T-cell (primary cell): ENCODE data around the gene PEAK1. TPM values are rescaled to one million over a fixed set of nuclear protein-coding genes. Genes with fewer than 3 reads are reported as not detected.

ENCODE experiments used
- ATAC-seq, 4 experiments: fragments of 200-7000 bp in 3 of 4; fragments of 150-1000 bp in 1 of 4; cut with Tn5 transposase; replicated peaks in 1 of 4; 1 replicate in 3 of 4; 2 replicates in 1 of 4; pipeline ENCODE4 v1.10.0; 2021; ENCODE audit warnings: moderate library complexity in 3 of 4, mild to moderate bottlenecking in 2 of 4, moderate number of reproducible peaks in 1 of 4
- CTCF ChIA-PET, 2 donors: fragments of 300-600 bp; sonication (Branson Sonifier 250); formaldehyde crosslinking; loops; one replicate each; lab custom pipeline; 2022; ENCODE audit warnings: antibody characterized with exemption in 2 of 2; lab: Charles Lee
- POLR2A ChIA-PET, 2 donors: fragments of 300-600 bp; sonication (Branson Sonifier 250); formaldehyde crosslinking; loops; one replicate each; lab custom pipeline; 2022; ENCODE audit warnings: antibody characterized with exemption in 2 of 2; lab: Charles Lee
- DNase-seq, 35 experiments: peaks; one replicate each; pipeline versions ENCODE4 v3.0.0 to v3.0.0-alpha.2; 2013 to 2023
- H3K27ac ChIP-seq: one replicate; pipeline ENCODE4 v1.5.1; 2013; ENCODE audit warnings: low read length
- H3K27me3 ChIP-seq, 2 experiments: replicated peaks in 1 of 2; 1 replicate in 1 of 2; 2 replicates in 1 of 2; pipeline versions ENCODE4 v1.6.1 to v1.7.0; 2013; ENCODE audit warnings: low read length in 1 of 2, mixed read lengths in 1 of 2; ENCODE audit not compliant: control insufficient read depth in 2 of 2, insufficient read depth in 2 of 2; ENCODE audit errors: extremely low read depth in 1 of 2
- H3K36me3 ChIP-seq, 2 donors: 1 replicate in 1 of 2; 2 replicates in 1 of 2; pipeline versions ENCODE4 v1.6.1 to v1.7.0; 2013; ENCODE audit warnings: low read length in 1 of 2; ENCODE audit not compliant: control insufficient read depth in 2 of 2, insufficient read depth in 1 of 2; ENCODE audit errors: extremely low read depth in 1 of 2
- H3K4me1 ChIP-seq, 2 experiments: 1 replicate in 1 of 2; 2 replicates in 1 of 2; pipeline versions ENCODE4 v1.6.1 to v1.7.0; 2013; ENCODE audit warnings: low read length in 2 of 2, mixed read lengths in 1 of 2; ENCODE audit not compliant: insufficient read depth in 2 of 2, control insufficient read depth in 1 of 2; ENCODE audit errors: extremely low read depth in 1 of 2
- H3K4me3 ChIP-seq, 2 donors: 1 replicate in 1 of 2; 2 replicates in 1 of 2; pipeline versions ENCODE4 v1.5.1 to v1.7.0; 2013; ENCODE audit warnings: mild to moderate bottlenecking in 2 of 2, low read length in 1 of 2, moderate library complexity in 1 of 2; ENCODE audit not compliant: control insufficient read depth in 1 of 2; ENCODE audit errors: extremely low read depth in 1 of 2
- H3K9me3 ChIP-seq: 2 replicates; pipeline ENCODE4 v1.7.0; 2013
- H3K27ac Mint-ChIP-seq, 2 donors: one replicate each; pipeline ENCODE4 v1.8.0; 2020 to 2021; ENCODE audit warnings: mild to moderate bottlenecking in 2 of 2, mixed read lengths in 2 of 2
- H3K27me3 Mint-ChIP-seq, 2 donors: one replicate each; pipeline ENCODE4 v1.8.0; 2021 to 2022; ENCODE audit warnings: mixed read lengths in 2 of 2
- H3K36me3 Mint-ChIP-seq: one replicate; pipeline ENCODE4 v1.8.0; 2021; ENCODE audit warnings: mixed read lengths
- H3K4me1 Mint-ChIP-seq, 3 donors: one replicate each; pipeline ENCODE4 v1.8.0; 2020 to 2022; ENCODE audit warnings: mixed read lengths in 3 of 3, mild to moderate bottlenecking in 1 of 3
- H3K4me3 Mint-ChIP-seq, 3 donors: one replicate each; pipeline ENCODE4 v1.8.0; 2020 to 2022; ENCODE audit warnings: mild to moderate bottlenecking in 3 of 3, mixed read lengths in 3 of 3, moderate library complexity in 3 of 3
- H3K9me3 Mint-ChIP-seq, 3 donors: one replicate each; pipeline ENCODE4 v1.8.0; 2020 to 2022; ENCODE audit warnings: mixed read lengths in 3 of 3
- WGBS: methylation state at CpG from one replicate; pipeline ENCODE4 v1.1.5; 2013; ENCODE audit warnings: missing lambda C conversion rate; ENCODE audit not compliant: insufficient coverage; 5-methylcytosine and 5-hydroxymethylcytosine counted together
- total RNA-seq, 35 experiments: library from RNA in 6 of 35; stranded (reverse) in 6 of 35; fragments of 120-200 nt in 1 of 35; gene quantifications; one replicate each; pipeline versions ENCODE4 v1.2.1 to v1.2.4 and lab custom pipeline; 2013 to 2026

PEAK1 gene
- total RNA-seq, 5 donors from 2014 or later (not counting 1 experiment from before 2014, with no cell fraction given) = 9.4 to 17.7 (median 10.9) TPM

- Mint-ChIP-seq H3K9me3 (peaks cover 0 to 20% (median 6%) of the 10 kb centered on the region in 3 donors), H3K27ac (no peak overlapping the region), H3K4me3 (no peak overlapping the region), H3K36me3 (peaks cover 50% of the 10 kb centered on the region), H3K4me1 (no peaks in the 10 kb centered on the region), H3K27me3 (no peaks in the 10 kb centered on the region)
- no peaks in the 10 kb centered on the region for H3K4me1 ChIP-seq
- no peaks in the 10 kb centered on the region for H3K36me3 ChIP-seq
- ATAC-seq (no peak), DNase-seq (no peak)
- POLR2A ChIA-PET = interaction anchor here in 1 of 2 donors (0.6 kb wide), 1 partner anchor 192 kb away, joined by 3 read pairs; no protein-coding TSS in a partner anchor
- CTCF ChIA-PET = no interaction called here
- no peaks in the 10 kb centered on the region for H3K27me3 ChIP-seq
- H3K4me3 ChIP-seq = no peak overlapping the region
- H3K27ac ChIP-seq = no peak overlapping the region
- no peaks in the 10 kb centered on the region for H3K9me3 ChIP-seq
- 100% methylated on average over 1 of the region's 2 CpGs for WGBS
Measured at GRCh38 chr15:77139312-77139711, 280.6 kb downstream of the PEAK1 start.

DNA sequence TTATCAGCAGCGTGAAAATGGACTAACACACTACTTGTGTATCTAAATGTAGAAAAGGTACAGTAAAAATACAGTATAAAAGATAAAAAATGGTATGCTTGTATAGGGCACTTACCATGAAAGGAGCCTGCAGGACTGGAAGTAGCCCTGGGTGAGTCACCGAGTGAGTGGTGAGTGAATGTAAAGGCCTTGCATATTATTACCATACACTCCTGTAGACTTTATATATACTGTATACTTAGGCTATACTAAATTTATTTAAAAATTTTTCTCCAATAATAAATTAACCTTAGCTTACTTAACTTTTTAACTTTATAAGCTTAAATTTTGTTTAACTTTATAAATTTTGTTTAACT lies 281.8 kb downstream of the PEAK1 start:
- H3K27ac Mint-ChIP-seq = no peak overlapping the region
- Histone ChIP-seq H3K27ac (no peak overlapping the region), H3K27me3 (no peaks in the 10 kb centered on the region), H3K4me1 (no peaks in the 10 kb centered on the region), H3K36me3 (no peaks in the 10 kb centered on the region), H3K9me3 (no peaks in the 10 kb centered on the region), H3K4me3 (no peak overlapping the region)
- no peak for DNase-seq
- no CpG with 5 or more reads among the region's 2 CpGs for WGBS
- no peaks in the 10 kb centered on the region for H3K27me3 Mint-ChIP-seq
- ChIA-PET POLR2A (no interaction called here), CTCF (no interaction called here)
- peaks cover 48% of the 10 kb centered on the region for H3K36me3 Mint-ChIP-seq
- H3K4me1 Mint-ChIP-seq = no peaks in the 10 kb centered on the region
- H3K4me3 Mint-ChIP-seq = no peak overlapping the region
- ATAC-seq = no peak
- H3K9me3 Mint-ChIP-seq = peaks cover 0 to 20% (median 6%) of the 10 kb centered on the region in 3 donors

DNA sequence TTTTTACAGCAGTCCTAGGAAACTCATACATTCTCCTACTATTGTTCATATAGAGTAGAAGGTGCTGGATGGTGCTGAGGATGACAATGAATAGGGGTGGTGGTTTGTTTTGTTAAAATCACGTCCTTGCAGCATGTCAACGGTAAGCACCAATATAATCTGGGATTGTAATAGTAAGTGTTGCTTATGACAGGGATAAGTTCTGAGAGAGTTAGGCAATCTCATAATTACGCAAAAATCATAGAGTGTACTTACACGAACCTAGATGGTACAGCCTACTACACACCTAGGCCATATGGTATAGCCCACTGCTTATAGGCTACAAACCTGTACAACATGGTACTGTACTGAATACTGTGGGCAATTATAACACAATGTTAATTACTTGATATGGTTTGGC lies 284.7 kb downstream of the PEAK1 start:
- H3K4me1 Mint-ChIP-seq = no peaks in the 10 kb centered on the region
- no peak overlapping the region for H3K4me3 ChIP-seq
- POLR2A ChIA-PET = no interaction called here
- no peak overlapping the region for H3K27ac Mint-ChIP-seq
- no peak for ATAC-seq
- WGBS = 100% methylated on average over 1 of the region's 4 CpGs
- H3K27me3 ChIP-seq = no peaks in the 10 kb centered on the region
- H3K27me3 Mint-ChIP-seq = no peaks in the 10 kb centered on the region
- H3K36me3 Mint-ChIP-seq = peaks cover 38% of the 10 kb centered on the region
- no peak for DNase-seq
- CTCF ChIA-PET = no interaction called here
- no peak overlapping the region for H3K27ac ChIP-seq
- H3K36me3 ChIP-seq = no peaks in the 10 kb centered on the region
- no peaks in the 10 kb centered on the region for H3K9me3 ChIP-seq
- no peak overlapping the region for H3K4me3 Mint-ChIP-seq
- no peaks in the 10 kb centered on the region for H3K4me1 ChIP-seq
- H3K9me3 Mint-ChIP-seq = peaks cover 0 to 10% (median 4%) of the 10 kb centered on the region in 3 donors

DNA sequence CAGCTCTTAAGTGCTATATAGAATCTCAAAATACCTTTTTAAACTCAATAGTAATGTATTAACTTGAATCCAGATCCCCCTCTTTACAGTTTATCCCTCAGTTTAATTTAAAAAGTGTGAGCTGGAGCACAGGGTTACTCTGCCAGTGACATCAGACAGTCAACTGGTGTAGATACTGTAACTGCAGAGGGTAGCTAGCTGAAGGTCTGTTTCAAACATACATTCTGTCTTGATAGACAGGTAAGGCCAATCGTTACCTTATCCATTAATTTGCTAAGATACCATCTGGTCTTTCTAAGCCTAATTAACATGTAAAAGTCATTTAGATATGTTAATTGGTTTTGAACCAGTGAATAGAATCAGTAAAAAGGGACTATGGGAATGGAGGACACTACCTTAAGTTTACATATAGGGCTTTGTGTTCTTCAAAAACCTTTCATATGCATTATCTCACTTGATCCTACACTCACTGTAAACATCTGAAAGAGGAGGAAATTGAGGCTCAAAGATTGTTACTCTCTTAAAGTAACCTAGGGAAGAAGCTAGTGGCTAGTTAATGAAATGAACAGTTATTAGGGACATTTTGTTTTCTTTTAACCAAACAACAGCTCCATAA lies 289.5 kb downstream of the PEAK1 start:
- CTCF ChIA-PET = no interaction called here
- no peaks in the 10 kb centered on the region for H3K27me3 ChIP-seq
- H3K27ac ChIP-seq = no peak overlapping the region
- WGBS = no CpG with 5 or more reads among the region's 1 CpG
- H3K27me3 Mint-ChIP-seq = no peaks in the 10 kb centered on the region
- POLR2A ChIA-PET = no interaction called here
- H3K36me3 Mint-ChIP-seq = peaks cover 19% of the 10 kb centered on the region
- DNase-seq = no peak
- ATAC-seq = no peak
- H3K4me1 Mint-ChIP-seq = no peaks in the 10 kb centered on the region
- no peaks in the 10 kb centered on the region for H3K36me3 ChIP-seq
- H3K4me3 Mint-ChIP-seq = no peak overlapping the region
- H3K9me3 ChIP-seq = no peaks in the 10 kb centered on the region
- no peaks in the 10 kb centered on the region for H3K9me3 Mint-ChIP-seq
- no peak overlapping the region for H3K4me3 ChIP-seq
- H3K27ac Mint-ChIP-seq = no peak overlapping the region
- H3K4me1 ChIP-seq = no peaks in the 10 kb centered on the region

- no peak for ATAC-seq
- H3K4me1 ChIP-seq = no peaks in the 10 kb centered on the region
- H3K4me1 Mint-ChIP-seq = peaks cover 0 to 4% (median 0%) of the 10 kb centered on the region in 3 donors
- no peaks in the 10 kb centered on the region for H3K27me3 ChIP-seq
- no peak overlapping the region for H3K27ac ChIP-seq
- H3K4me3 Mint-ChIP-seq = no peak overlapping the region
- no peaks in the 10 kb centered on the region for H3K9me3 ChIP-seq
- ChIA-PET CTCF (no interaction called here), POLR2A (no interaction called here)
- peaks cover 3% of the 10 kb centered on the region for H3K36me3 Mint-ChIP-seq
- no peaks in the 10 kb centered on the region for H3K36me3 ChIP-seq
- H3K27ac Mint-ChIP-seq = no peak overlapping the region
- no peak overlapping the region for H3K4me3 ChIP-seq
- no peak for DNase-seq
- WGBS = 80% methylated on average over 4 of the region's 7 CpGs
- H3K27me3 Mint-ChIP-seq = no peaks in the 10 kb centered on the region
- no peaks in the 10 kb centered on the region for H3K9me3 Mint-ChIP-seq
Measured at GRCh38 chr15:77127626-77128025, 292.3 kb downstream of the PEAK1 start.

DNA sequence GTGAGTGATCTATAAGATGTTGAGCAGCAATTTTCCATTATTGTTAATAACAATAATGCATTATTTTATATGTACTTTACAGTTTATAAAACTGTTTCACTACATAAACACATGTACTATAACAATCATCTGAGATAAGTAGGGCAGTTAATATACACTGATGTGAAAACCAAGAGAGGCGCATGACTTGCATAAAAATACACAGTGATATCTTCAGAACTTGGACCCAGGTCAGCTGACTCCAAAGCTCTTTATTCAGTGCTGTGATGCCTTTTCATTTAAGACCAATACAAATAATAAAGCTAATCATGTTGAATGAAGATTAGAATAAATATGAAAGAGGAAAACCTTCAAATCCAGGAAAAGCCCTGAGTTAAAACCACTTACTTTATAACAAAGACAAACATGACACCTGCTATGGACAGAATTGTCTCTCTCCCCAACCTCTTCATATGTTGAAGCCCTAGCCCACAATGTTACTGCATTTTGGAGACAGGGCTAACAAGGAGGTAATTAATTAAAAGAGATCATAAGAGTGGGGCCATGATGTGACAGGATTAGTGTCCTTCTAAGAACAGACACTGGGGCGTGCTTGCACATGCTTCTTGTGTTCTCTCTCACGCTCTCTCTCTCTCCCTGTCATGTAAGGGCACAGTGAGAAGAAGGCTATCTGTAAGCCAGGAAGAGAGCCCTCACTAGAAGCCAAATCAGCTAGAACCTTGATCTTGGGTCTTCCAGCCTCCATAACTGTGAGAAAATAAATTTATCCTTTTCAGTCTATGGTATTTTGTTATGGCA lies 293.2 kb downstream of the PEAK1 start:
- Histone ChIP-seq H3K36me3 (no peaks in the 10 kb centered on the region), H3K9me3 (no peaks in the 10 kb centered on the region), H3K4me3 (no peak overlapping the region), H3K4me1 (no peaks in the 10 kb centered on the region), H3K27me3 (no peaks in the 10 kb centered on the region), H3K27ac (no peak overlapping the region)
- ATAC-seq (no peak), DNase-seq (no peak)
- H3K27ac Mint-ChIP-seq = no peak overlapping the region
- no CpG with 5 or more reads among the region's 3 CpGs for WGBS
- no peak overlapping the region for H3K4me3 Mint-ChIP-seq
- ChIA-PET CTCF (no interaction called here), POLR2A (no interaction called here)
- no peaks in the 10 kb centered on the region for H3K9me3 Mint-ChIP-seq
- H3K36me3 Mint-ChIP-seq = peaks cover 2% of the 10 kb centered on the region
- H3K27me3 Mint-ChIP-seq = no peaks in the 10 kb centered on the region
- peaks cover 0 to 4% (median 0%) of the 10 kb centered on the region in 3 donors for H3K4me1 Mint-ChIP-seq
